ENCODE data around the gene M6PR.

DNA sequence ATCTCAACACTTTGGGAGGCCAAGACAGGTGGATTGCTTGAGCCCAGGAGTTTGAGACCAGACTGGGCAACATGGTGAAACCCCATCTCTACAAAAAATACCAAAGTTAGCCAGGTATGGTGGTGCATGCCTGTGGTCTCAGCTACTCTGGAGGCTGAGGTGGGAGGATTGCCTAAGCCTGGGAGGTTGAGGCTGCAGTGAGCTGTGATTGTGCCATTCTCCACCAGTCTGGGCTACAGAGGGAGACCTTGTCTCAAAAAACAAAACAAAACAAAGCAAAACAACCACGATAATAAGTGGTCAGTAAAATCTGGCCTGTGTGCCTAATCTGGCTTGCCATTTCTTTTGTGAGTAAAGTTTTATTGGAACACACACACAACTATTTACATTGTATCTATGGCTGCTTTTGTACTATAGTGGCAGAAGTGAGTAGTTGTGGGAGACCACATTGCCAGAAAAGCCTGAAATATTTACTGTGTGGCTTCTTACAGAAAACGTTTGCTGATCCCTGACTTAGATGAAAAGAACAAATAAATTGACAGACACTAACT is 20.5 kb upstream of the M6PR start:
- TF ChIP-seq CTCF (IDR thresholded peaks at IDR 0.05): no peak
- no peak for TF ChIP-seq EZH2phosphoT487 (IDR thresholded peaks at IDR 0.05)
- no peak for TF ChIP-seq EZH2 (IDR thresholded peaks at IDR 0.05)
